Daoy (cell line): Measurements from ENCODE around the gene B3GNT8. TPM values are rescaled to one million over a fixed set of nuclear protein-coding genes. Genes with fewer than 3 reads are reported as not detected.
A peak's percentile ranks its signal among the peaks of the same experiment; 100 is the strongest.
"Not testable (repeated sequence)": the region's sequence is repeated elsewhere in the genome, so short reads cannot be mapped to it uniquely, and the experiment has no call there.

Experiments
- DNase-seq: peaks from one replicate; pipeline ENCODE4 v3.0.0-alpha.2; 2015; ENCODE audit warnings: low read depth
- total RNA-seq: library from RNA; depleted of rRNA; stranded (reverse); fragments of >200 nt; shearing (Covaris generic); gene quantifications from 2 replicates; pipeline ENCODE4 v1.2.3, GENCODE V29; 2014; rRNA removed

B3GNT8 gene
- 0.06 TPM in 1 of 2 replicates, not detected in the other for total RNA-seq

- peak; percentile 48 for DNase-seq
These were observed at the start of gene B3GNT8 for GRCh38 chr19:41426952-41427646. Gene B3GNT8, minus strand, starts transcription at chr19:41427374. Its CDS starts 596 bp downstream, at chr19:41426778.

- no peak for DNase-seq
These were observed 49.4 kb upstream of the B3GNT8 start for GRCh38 chr19:41476583-41476982.

- DNase-seq = not testable (repeated sequence)
These were observed 36.4 kb upstream of the B3GNT8 start for GRCh38 chr19:41463257-41464256.

- no peak for DNase-seq
These were observed 35.3 kb upstream of the B3GNT8 start for GRCh38 chr19:41462497-41462896.

GRCh38 chr19:41457241-41457640 lies 30.1 kb upstream of the B3GNT8 start:
- DNase-seq = no peak

GRCh38 chr19:41456342-41456918 lies 29.3 kb upstream of the B3GNT8 start:
- no peak for DNase-seq

GRCh38 chr19:41455936-41456335 lies 28.8 kb upstream of the B3GNT8 start:
- DNase-seq = no peak

- no peak for DNase-seq
These were observed 25.6 kb upstream of the B3GNT8 start for GRCh38 chr19:41452584-41453275.

GRCh38 chr19:41449865-41450178 lies 22.6 kb upstream of the B3GNT8 start:
- no peak for DNase-seq

- peak; percentile 85 for DNase-seq
These were observed 22.1 kb upstream of the B3GNT8 start for GRCh38 chr19:41449079-41449864.

- no peak for DNase-seq
These were observed 20.7 kb upstream of the B3GNT8 start for GRCh38 chr19:41447732-41448332.

GRCh38 chr19:41445575-41445974 lies 18.4 kb upstream of the B3GNT8 start:
- no peak for DNase-seq

- no peak for DNase-seq
These were observed 16.8 kb upstream of the B3GNT8 start for GRCh38 chr19:41443813-41444455.

- no peak for DNase-seq
These were observed 15.5 kb upstream of the B3GNT8 start, which contains the start of gene ERICH4 for GRCh38 chr19:41442473-41443355. Gene ERICH4, plus strand, starts transcription at chr19:41443156. Its CDS starts 14 bp downstream, at chr19:41443170.

- DNase-seq = no peak
These were observed 14.3 kb upstream of the B3GNT8 start for GRCh38 chr19:41441321-41441945.

GRCh38 chr19:41439441-41440222 lies 12.5 kb upstream of the B3GNT8 start, which contains the start of gene DMAC2:
Gene DMAC2, minus strand, starts transcription at chr19:41439912. Its CDS starts 13 bp downstream, at chr19:41439899.
- peak; percentile 99 for DNase-seq

GRCh38 chr19:41437944-41438574 lies 10.9 kb upstream of the B3GNT8 start:
- DNase-seq = no peak
